Natural killer cell (primary cell): Measurements from ENCODE around the gene WASF2. TPM values are rescaled to one million over a fixed set of nuclear protein-coding genes. Genes with fewer than 3 reads are reported as not detected.

ENCODE experiments used
- ATAC-seq, 3 donors: fragments of 150-1000 bp in 2 of 3; fragments of 200-7000 bp in 1 of 3; cut with Tn5 transposase; 1 replicate in 1 of 3; 2 replicates in 2 of 3; pipeline ENCODE4 v1.10.0; 2021; ENCODE audit warnings: mild to moderate bottlenecking in 2 of 3, moderate library complexity in 2 of 3
- DNase-seq, 2 donors: peaks; one replicate each; pipeline versions ENCODE4 v3.0.0 to v3.0.0-alpha.2; 2013 to 2021; ENCODE audit warnings: mixed read lengths in 1 of 2
- H3K27ac ChIP-seq: one replicate; pipeline ENCODE4 v1.5.1; 2013; ENCODE audit warnings: mild to moderate bottlenecking, low read length
- H3K27me3 ChIP-seq: one replicate; pipeline ENCODE4 v1.6.1; 2013; ENCODE audit warnings: low read length; ENCODE audit not compliant: control insufficient read depth, insufficient read depth
- H3K36me3 ChIP-seq: one replicate; pipeline ENCODE4 v1.6.1; 2013; ENCODE audit warnings: low read length; ENCODE audit not compliant: control insufficient read depth, insufficient read depth
- H3K4me1 ChIP-seq: one replicate; pipeline ENCODE4 v1.6.1; 2013; ENCODE audit warnings: low read length; ENCODE audit not compliant: control insufficient read depth, insufficient read depth
- H3K4me3 ChIP-seq: one replicate; pipeline ENCODE4 v1.5.1; 2013; ENCODE audit warnings: low read length
- H3K9me3 ChIP-seq: one replicate; pipeline ENCODE4 v1.6.1; 2013; ENCODE audit warnings: low read length; ENCODE audit not compliant: control insufficient read depth, insufficient read depth
- H3K27ac Mint-ChIP-seq, 2 donors: one replicate each; pipeline ENCODE4 v1.8.0; 2022; ENCODE audit warnings: mild to moderate bottlenecking in 2 of 2, mixed read lengths in 2 of 2, moderate library complexity in 1 of 2
- H3K27me3 Mint-ChIP-seq, 2 donors: one replicate each; pipeline ENCODE4 v1.8.0; 2022; ENCODE audit warnings: low read depth in 2 of 2, mixed read lengths in 2 of 2
- H3K36me3 Mint-ChIP-seq: one replicate; pipeline ENCODE4 v1.8.0; 2022; ENCODE audit warnings: mixed read lengths
- H3K4me1 Mint-ChIP-seq, 2 donors: one replicate each; pipeline ENCODE4 v1.8.0; 2022; ENCODE audit warnings: mixed read lengths in 2 of 2
- H3K4me3 Mint-ChIP-seq: one replicate; pipeline ENCODE4 v1.8.0; 2022; ENCODE audit warnings: mild to moderate bottlenecking, moderate library complexity, mixed read lengths
- H3K9me3 Mint-ChIP-seq, 2 donors: one replicate each; pipeline ENCODE4 v1.8.0; 2022; ENCODE audit warnings: mixed read lengths in 2 of 2
- CTCF ChIP-seq: fragments of 200-600 bp; IDR thresholded peaks from one replicate; pipeline ENCODE4 v1.8.0; 2022; ENCODE audit warnings: antibody characterized with exemption
- WGBS: methylation state at CpG from one replicate; pipeline ENCODE4 v1.1.7; 2013; ENCODE audit warnings: missing lambda C conversion rate; ENCODE audit not compliant: insufficient coverage; 5-methylcytosine and 5-hydroxymethylcytosine counted together
- intact Hi-C: fragments of 100-400 bp; cut with micrococcal nuclease; formaldehyde crosslinking; loops from one replicate; pipeline ENCODE4 v1.14.2; 2022
- total RNA-seq, 4 donors: library from RNA; stranded (reverse); fragments of 120-200 nt in 1 of 4; gene quantifications; one replicate each; pipeline versions ENCODE4 v1.2.3 to v1.2.4, GENCODE V29; 2013 to 2022

The WASF2 gene
- total RNA-seq, 3 donors from 2014 or later (not counting 1 experiment from before 2014, with no cell fraction given): 137 to 153 (median 143) TPM

- Mint-ChIP-seq H3K4me1 (peaks cover 0 to 7% of the 10 kb centered on the region in 2 donors), H3K27me3 (peaks cover 0 to 3% of the 10 kb centered on the region in 2 donors), H3K27ac (no peak overlapping the region), H3K36me3 (no peaks in the 10 kb centered on the region), H3K9me3 (no peaks in the 10 kb centered on the region), H3K4me3 (no peak overlapping the region)
- no peak for DNase-seq
- intact Hi-C loops: no loop called here
- no peaks in the 10 kb centered on the region for H3K27me3 ChIP-seq
- H3K9me3 ChIP-seq: no peaks in the 10 kb centered on the region
- no peak for TF ChIP-seq CTCF
- H3K36me3 ChIP-seq: no peaks in the 10 kb centered on the region
- WGBS: 93% methylated on average over 10 of the region's 11 CpGs
- ATAC-seq: no peak
- H3K4me3 ChIP-seq: no peak overlapping the region
- no peak overlapping the region for H3K27ac ChIP-seq
- peaks cover 23% of the 10 kb centered on the region for H3K4me1 ChIP-seq
These were observed 116.9 kb downstream of the WASF2 start for GRCh38 chr1:27372808-27373690.

GRCh38 chr1:27372022-27372807, 117.8 kb downstream of the WASF2 start:
- H3K27me3 ChIP-seq: no peaks in the 10 kb centered on the region
- 90% methylated on average over 18 of the region's 19 CpGs for WGBS
- Mint-ChIP-seq H3K4me3 (no peak overlapping the region), H3K9me3 (no peaks in the 10 kb centered on the region), H3K27me3 (peaks cover 0 to 3% of the 10 kb centered on the region in 2 donors), H3K4me1 (peaks cover 0 to 11% of the 10 kb centered on the region in 2 donors), H3K36me3 (no peaks in the 10 kb centered on the region), H3K27ac (no peak overlapping the region)
- ATAC-seq: no peak
- no peaks in the 10 kb centered on the region for H3K36me3 ChIP-seq
- intact Hi-C loops: no loop called here
- DNase-seq: no peak
- TF ChIP-seq CTCF: no peak
- H3K27ac ChIP-seq: no peak overlapping the region
- peaks cover 29% of the 10 kb centered on the region for H3K4me1 ChIP-seq
- H3K4me3 ChIP-seq: no peak overlapping the region
- no peaks in the 10 kb centered on the region for H3K9me3 ChIP-seq

- Mint-ChIP-seq H3K27ac (peak overlapping the region in 1 of 2 donors; percentile 25), H3K27me3 (no peaks in the 10 kb centered on the region), H3K36me3 (no peaks in the 10 kb centered on the region), H3K4me1 (peaks cover 12 to 37% of the 10 kb centered on the region in 2 donors), H3K4me3 (no peak overlapping the region), H3K9me3 (no peaks in the 10 kb centered on the region)
- WGBS: 25% methylated on average over 13 of the region's 13 CpGs
- intact Hi-C loops: no loop called here
- DNase-seq (peak in 1 of 2 donors; percentile 56), ATAC-seq (peak; percentile 32 to 81 (median 61))
- H3K36me3 ChIP-seq: no peaks in the 10 kb centered on the region
- no peaks in the 10 kb centered on the region for H3K27me3 ChIP-seq
- H3K27ac ChIP-seq: peak overlapping the region; percentile 79
- H3K4me3 ChIP-seq: no peak overlapping the region
- TF ChIP-seq CTCF: no peak
- no peaks in the 10 kb centered on the region for H3K9me3 ChIP-seq
- H3K4me1 ChIP-seq: peaks cover 54% of the 10 kb centered on the region
These were observed 120.9 kb downstream of the WASF2 start for GRCh38 chr1:27368869-27369582.
